Measurements from ENCODE around the gene AP4M1.

The AP4M1 gene

DNA sequence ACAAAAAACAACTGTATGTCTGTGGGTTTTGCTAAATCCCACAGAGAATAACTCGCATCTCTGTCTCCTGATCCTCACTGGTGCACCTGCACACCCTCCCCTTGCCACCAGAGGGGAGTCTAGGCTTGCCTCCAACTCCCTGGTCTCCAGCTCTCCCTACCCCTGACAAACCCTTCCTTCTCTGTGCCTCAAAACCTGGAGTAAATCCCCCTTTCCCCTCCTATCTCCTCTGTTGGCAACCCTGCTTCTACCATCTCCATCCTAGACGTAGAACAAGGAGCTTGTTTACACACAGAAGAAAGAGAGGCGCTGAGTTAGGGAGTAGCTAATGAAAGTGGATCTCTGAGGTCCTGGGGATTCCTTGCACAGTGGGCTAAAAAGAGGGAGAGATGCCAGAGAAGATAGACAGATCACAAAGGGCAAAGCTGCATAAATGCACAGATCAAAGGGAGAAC lies 31.3 kb downstream of the AP4M1 start (continued):
- TF ChIP-seq PRDM4 (tag by site-specific recombination; IDR thresholded peaks at IDR 0.05) (no peak), MYNN (tag by site-specific recombination; IDR thresholded peaks at IDR 0.05; ENCODE audit: borderline replicate concordance) (no peak), ZBTB21 (tag by site-specific recombination; IDR thresholded peaks at IDR 0.05) (no peak), ZNF202 (tag by site-specific recombination; IDR thresholded peaks at IDR 0.05; ENCODE audit: borderline replicate concordance) (no peak), SP7 (tag by site-specific recombination; IDR thresholded peaks at IDR 0.05) (peak; percentile 56; the same call in 1 of the 2 replicates), ZNF530 (tag by site-specific recombination; IDR thresholded peaks at IDR 0.05; ENCODE audit: low read depth) (no peak), BCL11A (tag by site-specific recombination; IDR thresholded peaks at IDR 0.05; ENCODE audit: low read depth) (0 out of 2 replicates have a peak, but pooled peaks have one; percentile 5), ZNF416 (tag by site-specific recombination; IDR thresholded peaks at IDR 0.05) (no peak), ZNF140 (tag by site-specific recombination; IDR thresholded peaks at IDR 0.05) (no peak), ZNF585B (tag by site-specific recombination; IDR thresholded peaks at IDR 0.05) (no peak), ZBTB17 (tag by site-specific recombination; IDR thresholded peaks at IDR 0.05) (peak; percentile 90), ZNF596 (tag by site-specific recombination; IDR thresholded peaks at IDR 0.05) (no peak), ZNF701 (tag by site-specific recombination; IDR thresholded peaks at IDR 0.05) (no peak), SALL2 (tag by site-specific recombination; IDR thresholded peaks at IDR 0.05; ENCODE audit: borderline replicate concordance) (no peak), GLI2 (tag by site-specific recombination; IDR thresholded peaks at IDR 0.05; ENCODE audit: borderline replicate concordance, low read depth) (no peak), ZNF501 (tag by site-specific recombination; IDR thresholded peaks at IDR 0.05) (peak; percentile 73), CTCF (tag by site-specific recombination; IDR thresholded peaks at IDR 0.05) (peak; percentile 94), ZBTB48 (tag by site-specific recombination; IDR thresholded peaks at IDR 0.05) (peak; percentile 78), ZNF394 (tag by site-specific recombination; IDR thresholded peaks at IDR 0.05; ENCODE audit: borderline replicate concordance) (0 out of 2 replicates have a peak, but pooled peaks have one; percentile 48), ZNF132 (tag by site-specific recombination; IDR thresholded peaks at IDR 0.05; ENCODE audit: borderline replicate concordance) (no peak), ZNF660 (tag by site-specific recombination; IDR thresholded peaks at IDR 0.05) (0 out of 2 replicates have a peak, but pooled peaks have one; percentile 44), ZNF843 (tag by site-specific recombination; IDR thresholded peaks at IDR 0.05) (no peak), ZNF600 (tag by site-specific recombination; IDR thresholded peaks at IDR 0.05) (no peak), ZNF248 (tag by site-specific recombination; IDR thresholded peaks at IDR 0.05) (no peak), ZIC2 (tag by site-specific recombination; IDR thresholded peaks at IDR 0.05) (no peak), ZSCAN30 (tag by site-specific recombination; IDR thresholded peaks at IDR 0.05) (peak; percentile 16; the same call in 1 of the 2 replicates), BCL11B (tag by site-specific recombination; IDR thresholded peaks at IDR 0.05; ENCODE audit: low read depth) (no peak)
- TF ChIP-seq, protein P1, sequence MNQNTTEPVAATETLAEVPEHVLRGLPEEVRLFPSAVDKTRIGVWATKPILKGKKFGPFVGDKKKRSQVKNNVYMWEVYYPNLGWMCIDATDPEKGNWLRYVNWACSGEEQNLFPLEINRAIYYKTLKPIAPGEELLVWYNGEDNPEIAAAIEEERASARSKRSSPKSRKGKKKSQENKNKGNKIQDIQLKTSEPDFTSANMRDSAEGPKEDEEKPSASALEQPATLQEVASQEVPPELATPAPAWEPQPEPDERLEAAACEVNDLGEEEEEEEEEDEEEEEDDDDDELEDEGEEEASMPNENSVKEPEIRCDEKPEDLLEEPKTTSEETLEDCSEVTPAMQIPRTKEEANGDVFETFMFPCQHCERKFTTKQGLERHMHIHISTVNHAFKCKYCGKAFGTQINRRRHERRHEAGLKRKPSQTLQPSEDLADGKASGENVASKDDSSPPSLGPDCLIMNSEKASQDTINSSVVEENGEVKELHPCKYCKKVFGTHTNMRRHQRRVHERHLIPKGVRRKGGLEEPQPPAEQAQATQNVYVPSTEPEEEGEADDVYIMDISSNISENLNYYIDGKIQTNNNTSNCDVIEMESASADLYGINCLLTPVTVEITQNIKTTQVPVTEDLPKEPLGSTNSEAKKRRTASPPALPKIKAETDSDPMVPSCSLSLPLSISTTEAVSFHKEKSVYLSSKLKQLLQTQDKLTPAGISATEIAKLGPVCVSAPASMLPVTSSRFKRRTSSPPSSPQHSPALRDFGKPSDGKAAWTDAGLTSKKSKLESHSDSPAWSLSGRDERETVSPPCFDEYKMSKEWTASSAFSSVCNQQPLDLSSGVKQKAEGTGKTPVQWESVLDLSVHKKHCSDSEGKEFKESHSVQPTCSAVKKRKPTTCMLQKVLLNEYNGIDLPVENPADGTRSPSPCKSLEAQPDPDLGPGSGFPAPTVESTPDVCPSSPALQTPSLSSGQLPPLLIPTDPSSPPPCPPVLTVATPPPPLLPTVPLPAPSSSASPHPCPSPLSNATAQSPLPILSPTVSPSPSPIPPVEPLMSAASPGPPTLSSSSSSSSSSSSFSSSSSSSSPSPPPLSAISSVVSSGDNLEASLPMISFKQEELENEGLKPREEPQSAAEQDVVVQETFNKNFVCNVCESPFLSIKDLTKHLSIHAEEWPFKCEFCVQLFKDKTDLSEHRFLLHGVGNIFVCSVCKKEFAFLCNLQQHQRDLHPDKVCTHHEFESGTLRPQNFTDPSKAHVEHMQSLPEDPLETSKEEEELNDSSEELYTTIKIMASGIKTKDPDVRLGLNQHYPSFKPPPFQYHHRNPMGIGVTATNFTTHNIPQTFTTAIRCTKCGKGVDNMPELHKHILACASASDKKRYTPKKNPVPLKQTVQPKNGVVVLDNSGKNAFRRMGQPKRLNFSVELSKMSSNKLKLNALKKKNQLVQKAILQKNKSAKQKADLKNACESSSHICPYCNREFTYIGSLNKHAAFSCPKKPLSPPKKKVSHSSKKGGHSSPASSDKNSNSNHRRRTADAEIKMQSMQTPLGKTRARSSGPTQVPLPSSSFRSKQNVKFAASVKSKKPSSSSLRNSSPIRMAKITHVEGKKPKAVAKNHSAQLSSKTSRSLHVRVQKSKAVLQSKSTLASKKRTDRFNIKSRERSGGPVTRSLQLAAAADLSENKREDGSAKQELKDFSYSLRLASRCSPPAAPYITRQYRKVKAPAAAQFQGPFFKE (tag by site-specific recombination; IDR thresholded peaks at IDR 0.05; ENCODE audit: borderline replicate concordance): no peak
- TF ChIP-seq, protein P2, sequence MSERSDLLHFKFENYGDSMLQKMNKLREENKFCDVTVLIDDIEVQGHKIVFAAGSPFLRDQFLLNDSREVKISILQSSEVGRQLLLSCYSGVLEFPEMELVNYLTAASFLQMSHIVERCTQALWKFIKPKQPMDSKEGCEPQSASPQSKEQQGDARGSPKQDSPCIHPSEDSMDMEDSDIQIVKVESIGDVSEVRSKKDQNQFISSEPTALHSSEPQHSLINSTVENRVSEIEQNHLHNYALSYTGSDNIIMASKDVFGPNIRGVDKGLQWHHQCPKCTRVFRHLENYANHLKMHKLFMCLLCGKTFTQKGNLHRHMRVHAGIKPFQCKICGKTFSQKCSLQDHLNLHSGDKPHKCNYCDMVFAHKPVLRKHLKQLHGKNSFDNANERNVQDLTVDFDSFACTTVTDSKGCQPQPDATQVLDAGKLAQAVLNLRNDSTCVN (tag by site-specific recombination; optimal IDR thresholded peaks at IDR 0.05): no peak
